H9 (cell line): ENCODE measurements around the gene ZFTA. TPM values are rescaled to one million over a fixed set of nuclear protein-coding genes. Genes with fewer than 3 reads are reported as not detected.

Experiments used
- DNase-seq: peaks from one replicate; pipeline ENCODE4 v3.0.0-alpha.2; 2017
- H2AFZ ChIP-seq: one replicate; pipeline ENCODE4 v1.6.1; 2013; ENCODE audit warnings: mild to moderate bottlenecking, low read length, control low read depth, moderate library complexity
- H2AK5ac ChIP-seq: 2 replicates; pipeline ENCODE4 v1.6.1; 2013; ENCODE audit warnings: low read length, control low read depth, mixed read lengths; ENCODE audit not compliant: insufficient read length
- H2BK120ac ChIP-seq: one replicate; pipeline ENCODE4 v1.6.1; 2013; ENCODE audit warnings: low read depth, mild to moderate bottlenecking, low read length, control low read depth, inconsistent platforms; ENCODE audit not compliant: poor library complexity, severe bottlenecking
- H2BK12ac ChIP-seq: 2 replicates; pipeline ENCODE4 v1.6.1; 2013; ENCODE audit warnings: low read length, control low read depth, mixed read lengths, low read depth; ENCODE audit not compliant: insufficient read length
- H2BK15ac ChIP-seq: 2 replicates; pipeline ENCODE4 v1.6.1; 2013; ENCODE audit warnings: low read depth, low read length, control low read depth
- H2BK20ac ChIP-seq: one replicate; pipeline ENCODE4 v1.6.1; 2013; ENCODE audit warnings: low read depth, mild to moderate bottlenecking, low read length, control low read depth, inconsistent platforms; ENCODE audit not compliant: poor library complexity, severe bottlenecking
- H2BK5ac ChIP-seq: 2 replicates; pipeline ENCODE4 v1.6.1; 2013; ENCODE audit warnings: low read length, control low read depth, mixed read lengths; ENCODE audit not compliant: insufficient read length
- H3K14ac ChIP-seq: 2 replicates; pipeline ENCODE4 v1.6.1; 2013; ENCODE audit warnings: low read length, control low read depth; ENCODE audit not compliant: insufficient read depth
- H3K18ac ChIP-seq: 2 replicates; pipeline ENCODE4 v1.6.1; 2013; ENCODE audit warnings: low read depth, mild to moderate bottlenecking, mixed read lengths, low read length, control low read depth; ENCODE audit not compliant: insufficient read length
- H3K23ac ChIP-seq: 2 replicates; pipeline ENCODE4 v1.6.1; 2013; ENCODE audit warnings: low read length, control low read depth, mixed read lengths, low read depth; ENCODE audit not compliant: insufficient read length
- H3K23me2 ChIP-seq: 2 replicates; pipeline ENCODE4 v1.6.1; 2013; ENCODE audit warnings: low read depth, mild to moderate bottlenecking, mixed read lengths, low read length, control low read depth; ENCODE audit not compliant: insufficient read length, poor library complexity, severe bottlenecking
- H3K27ac ChIP-seq: 2 replicates; pipeline ENCODE4 v1.5.1; 2013; ENCODE audit warnings: low read length, control low read depth, mixed read lengths, low read depth; ENCODE audit not compliant: insufficient read length
- H3K27me3 ChIP-seq: 2 replicates; pipeline ENCODE4 v1.6.1; 2013; ENCODE audit warnings: low read length, control low read depth, inconsistent platforms; ENCODE audit not compliant: insufficient read depth
- H3K4ac ChIP-seq: 2 replicates; pipeline ENCODE4 v1.6.1; 2013; ENCODE audit warnings: low read depth, mild to moderate bottlenecking, control low read depth, inconsistent platforms, low read length, moderate library complexity
- H3K4me1 ChIP-seq: 2 replicates; pipeline ENCODE4 v1.6.1; 2013; ENCODE audit warnings: low read length, control low read depth, inconsistent platforms; ENCODE audit not compliant: insufficient read depth
- H3K4me2 ChIP-seq: 2 replicates; pipeline ENCODE4 v1.6.1; 2013; ENCODE audit warnings: low read length, control low read depth, mixed read lengths; ENCODE audit not compliant: insufficient read length, insufficient read depth
- H3K56ac ChIP-seq: 2 replicates; pipeline ENCODE4 v1.6.1; 2013; ENCODE audit warnings: low read depth, mild to moderate bottlenecking, mixed read lengths, low read length, control low read depth; ENCODE audit not compliant: insufficient read length
- H3K79me1 ChIP-seq: 2 replicates; pipeline ENCODE4 v1.6.1; 2013; ENCODE audit warnings: low read depth, mild to moderate bottlenecking, moderate library complexity, low read length, control low read depth, inconsistent platforms; ENCODE audit not compliant: insufficient read depth, poor library complexity, severe bottlenecking
- H3K79me2 ChIP-seq: 2 replicates; pipeline ENCODE4 v1.6.1; 2013; ENCODE audit warnings: low read length, control low read depth, inconsistent platforms; ENCODE audit not compliant: insufficient read depth
- H3K9ac ChIP-seq: 2 replicates; pipeline ENCODE4 v1.6.1; 2013; ENCODE audit warnings: low read length, control low read depth, mixed read lengths; ENCODE audit not compliant: insufficient read length; ENCODE audit errors: extremely low read depth
- H3K9me3 ChIP-seq: one replicate; pipeline ENCODE4 v1.6.1; 2013; ENCODE audit warnings: low read depth, low read length, inconsistent platforms; ENCODE audit not compliant: control insufficient read depth
- H3T11ph ChIP-seq: one replicate; pipeline ENCODE4 v1.6.1; 2013; ENCODE audit warnings: mild to moderate bottlenecking, low read length, control low read depth, inconsistent platforms
- H4K20me1 ChIP-seq: one replicate; pipeline ENCODE4 v1.6.1; 2013; ENCODE audit not compliant: control insufficient read depth, insufficient read length, insufficient read depth
- H4K5ac ChIP-seq: 2 replicates; pipeline ENCODE4 v1.6.1; 2013; ENCODE audit warnings: low read depth, mild to moderate bottlenecking, mixed read lengths, low read length, control low read depth; ENCODE audit not compliant: insufficient read length
- H4K8ac ChIP-seq: replicated peaks from 2 replicates; pipeline ENCODE4 v1.6.1; 2013; ENCODE audit warnings: low read length, control low read depth, mixed read lengths, low read depth; ENCODE audit not compliant: insufficient read length
- H4K91ac ChIP-seq: 2 replicates; pipeline ENCODE4 v1.6.1; 2013; ENCODE audit warnings: low read depth, mild to moderate bottlenecking, moderate library complexity, mixed read lengths, low read length, control low read depth; ENCODE audit not compliant: insufficient read length
- H3K27ac Mint-ChIP-seq, 3 experiments: 2 replicates in 2 of 3; 3 replicates in 1 of 3; pipeline ENCODE4 v1.8.0; 2020 to 2021; ENCODE audit warnings: mixed read lengths in 3 of 3, mild to moderate bottlenecking in 1 of 3, moderate library complexity in 1 of 3
- H3K27me3 Mint-ChIP-seq: 2 replicates; pipeline ENCODE4 v1.8.0; 2021; ENCODE audit warnings: low read depth, mild to moderate bottlenecking, moderate library complexity, mixed read lengths
- H3K36me3 Mint-ChIP-seq, 3 experiments: 2 replicates in 2 of 3; 3 replicates in 1 of 3; pipeline ENCODE4 v1.8.0; 2020 to 2021; ENCODE audit warnings: low read depth in 3 of 3, mixed read lengths in 3 of 3; ENCODE audit not compliant: insufficient read depth in 1 of 3
- H3K4me1 Mint-ChIP-seq, 2 experiments: 2 replicates each; pipeline ENCODE4 v1.8.0; 2020; ENCODE audit warnings: mixed read lengths in 2 of 2
- H3K4me3 Mint-ChIP-seq, 2 experiments: 2 replicates in 1 of 2; 3 replicates in 1 of 2; pipeline ENCODE4 v1.8.0; 2020 to 2021; ENCODE audit warnings: mild to moderate bottlenecking in 2 of 2, mixed read lengths in 2 of 2, moderate library complexity in 1 of 2
- H3K9me3 Mint-ChIP-seq, 2 experiments: 2 replicates in 1 of 2; 3 replicates in 1 of 2; pipeline ENCODE4 v1.8.0; 2020; ENCODE audit warnings: mild to moderate bottlenecking in 2 of 2, mixed read lengths in 2 of 2, moderate library complexity in 1 of 2
- WGBS: extraction: QIAGEN DNeasy Blood & Tissue Kit; methylation state at CpG from one replicate; pipeline ENCODE4 v1.1.7; 2013; ENCODE audit warnings: missing lambda C conversion rate, low lambda C conversion rate, mixed read lengths; ENCODE audit not compliant: insufficient read length; ENCODE audit errors: extremely low coverage; 5-methylcytosine and 5-hydroxymethylcytosine counted together
- total RNA-seq: library from RNA; stranded (reverse); gene quantifications from 2 replicates; pipeline ENCODE4 v1.2.1, GENCODE V29; 2021
- TF ChIP-seq, protein P1 (sequence below): fragments of 200-600 bp; sonication (generic); conservative IDR thresholded peaks from 3 replicates; pipeline ENCODE4 v1.8.0; 2021; ENCODE audit warnings: antibody characterized with exemption, mild to moderate bottlenecking

ZFTA gene
- total RNA-seq, 1 experiment from 2014 or later = 48.2 TPM

DNA sequence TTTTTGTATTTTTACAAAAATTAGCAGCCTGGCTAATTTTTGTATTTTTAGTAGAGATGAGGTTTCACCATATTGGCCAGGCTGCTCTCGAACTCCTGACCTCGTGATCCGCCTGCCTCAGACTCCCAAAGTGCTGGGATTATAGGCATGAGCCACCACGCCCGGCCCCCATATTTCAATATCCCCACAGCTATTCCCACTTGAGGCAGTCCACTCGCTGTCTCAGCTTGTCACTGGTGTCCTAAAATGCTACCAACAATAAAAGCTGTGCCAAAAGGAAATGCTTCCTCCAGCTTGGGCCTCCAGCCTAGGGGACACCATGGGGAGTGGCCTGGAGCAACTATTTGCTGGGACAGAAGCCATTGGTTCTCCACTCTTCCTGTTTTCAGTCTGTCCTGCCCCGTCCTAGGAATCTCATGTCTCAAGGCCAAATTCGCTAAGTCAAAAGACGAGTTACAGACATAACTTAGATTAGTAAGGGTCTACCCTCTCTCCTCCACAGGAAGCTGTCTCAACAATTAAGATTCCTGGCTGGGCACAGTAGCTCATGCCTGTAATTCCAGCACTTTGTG lies 37.4 kb upstream of the ZFTA start:
- H3K9me3 ChIP-seq = no peaks in the 10 kb centered on the region
- no peak overlapping the region for H2BK120ac ChIP-seq
- H3K23ac ChIP-seq = no peak overlapping the region
- H3K14ac ChIP-seq = no peak overlapping the region
- H4K8ac ChIP-seq = no peak overlapping the region
- Mint-ChIP-seq H3K4me3 (no peak overlapping the region), H3K27ac (no peak overlapping the region), H3K4me1 (peaks cover 0 to 4% of the 10 kb centered on the region in 2 experiments; a peak in 1 of 4 replicates), H3K9me3 (no peaks in the 10 kb centered on the region), H3K36me3 (peaks cover 0 to 3% (median 0%) of the 10 kb centered on the region in 3 experiments; a peak in 1 of 7 replicates), H3K27me3 (no peaks in the 10 kb centered on the region)
- no peaks in the 10 kb centered on the region for H3K27me3 ChIP-seq
- H3K56ac ChIP-seq = no peak overlapping the region
- no peak overlapping the region for H2BK5ac ChIP-seq
- no peak overlapping the region for H2BK20ac ChIP-seq
- no peaks in the 10 kb centered on the region for H3K23me2 ChIP-seq
- no peak overlapping the region for H3K18ac ChIP-seq
- no peak overlapping the region for H3T11ph ChIP-seq
- TF ChIP-seq, protein P1, sequence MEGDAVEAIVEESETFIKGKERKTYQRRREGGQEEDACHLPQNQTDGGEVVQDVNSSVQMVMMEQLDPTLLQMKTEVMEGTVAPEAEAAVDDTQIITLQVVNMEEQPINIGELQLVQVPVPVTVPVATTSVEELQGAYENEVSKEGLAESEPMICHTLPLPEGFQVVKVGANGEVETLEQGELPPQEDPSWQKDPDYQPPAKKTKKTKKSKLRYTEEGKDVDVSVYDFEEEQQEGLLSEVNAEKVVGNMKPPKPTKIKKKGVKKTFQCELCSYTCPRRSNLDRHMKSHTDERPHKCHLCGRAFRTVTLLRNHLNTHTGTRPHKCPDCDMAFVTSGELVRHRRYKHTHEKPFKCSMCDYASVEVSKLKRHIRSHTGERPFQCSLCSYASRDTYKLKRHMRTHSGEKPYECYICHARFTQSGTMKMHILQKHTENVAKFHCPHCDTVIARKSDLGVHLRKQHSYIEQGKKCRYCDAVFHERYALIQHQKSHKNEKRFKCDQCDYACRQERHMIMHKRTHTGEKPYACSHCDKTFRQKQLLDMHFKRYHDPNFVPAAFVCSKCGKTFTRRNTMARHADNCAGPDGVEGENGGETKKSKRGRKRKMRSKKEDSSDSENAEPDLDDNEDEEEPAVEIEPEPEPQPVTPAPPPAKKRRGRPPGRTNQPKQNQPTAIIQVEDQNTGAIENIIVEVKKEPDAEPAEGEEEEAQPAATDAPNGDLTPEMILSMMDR = no peak
- no peak overlapping the region for H2BK12ac ChIP-seq
- WGBS = no CpG with 5 or more reads among the region's 9 CpGs
- H3K4me1 ChIP-seq = no peaks in the 10 kb centered on the region; the same call in 1 of the 2 replicates
- no peak overlapping the region for H3K4ac ChIP-seq
- H4K20me1 ChIP-seq = no peaks in the 10 kb centered on the region
- H2AFZ ChIP-seq = no peak overlapping the region
- no peak overlapping the region for H3K4me2 ChIP-seq
- no peaks in the 10 kb centered on the region for H3K79me1 ChIP-seq
- H3K27ac ChIP-seq = no peak overlapping the region
- no peaks in the 10 kb centered on the region for H3K79me2 ChIP-seq
- H2AK5ac ChIP-seq = no peak overlapping the region
- no peak overlapping the region for H2BK15ac ChIP-seq
- DNase-seq = no peak
- H4K91ac ChIP-seq = no peak overlapping the region
- no peak overlapping the region for H3K9ac ChIP-seq
- no peak overlapping the region for H4K5ac ChIP-seq
